GM12872 (cell line): ENCODE results near the gene KCNJ6.

Source experiments
- CTCF ChIP-seq: IDR thresholded peaks from 3 replicates; pipeline ENCODE4 v1.5.1; 2011; ENCODE audit warnings: low read depth, mild to moderate bottlenecking, low read length, moderate library complexity; ENCODE audit not compliant: insufficient read depth

The KCNJ6 gene

GRCh38 chr21:37700641-37701202 lies 215.5 kb downstream of the KCNJ6 start:
- TF ChIP-seq CTCF = peak; percentile 89

DNA sequence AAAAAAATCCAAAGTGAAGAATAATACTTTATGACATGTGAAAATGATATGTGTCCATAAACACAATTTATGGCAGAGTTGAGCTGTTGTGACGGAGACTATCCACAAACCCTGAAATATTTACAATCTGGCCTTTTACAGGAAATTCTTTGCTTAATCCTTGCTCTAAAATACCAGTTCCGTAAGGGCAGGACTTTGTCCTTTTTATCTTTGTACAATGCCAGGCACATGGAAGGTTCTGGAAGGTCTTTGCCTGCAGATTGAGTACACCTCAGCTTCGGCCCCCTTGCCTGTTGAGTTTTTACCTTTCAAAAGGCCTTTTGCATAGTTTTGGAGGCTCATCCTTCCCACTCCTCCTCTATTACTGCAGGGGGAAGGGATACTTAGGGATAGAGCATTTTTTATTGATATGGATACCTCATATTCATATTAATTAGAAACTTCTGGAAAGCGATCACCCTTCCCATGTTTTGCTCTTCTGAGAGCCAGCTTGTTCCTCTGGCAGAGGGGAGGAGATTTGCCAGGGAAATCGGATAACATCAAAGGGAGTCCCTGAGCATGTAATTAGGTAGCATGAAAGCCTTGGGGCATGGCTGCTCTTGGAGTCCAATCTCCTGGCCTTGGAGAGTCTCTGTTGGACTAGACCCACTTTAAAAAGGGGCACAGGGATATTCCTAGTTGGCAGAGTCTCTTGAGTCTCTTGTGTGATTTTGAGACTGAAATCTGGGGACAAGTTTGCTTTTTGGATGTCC lies 217.1 kb downstream of the KCNJ6 start:
- no peak for TF ChIP-seq CTCF

GRCh38 chr21:37696936-37697335 lies 219.3 kb downstream of the KCNJ6 start:
- no peak for TF ChIP-seq CTCF

DNA sequence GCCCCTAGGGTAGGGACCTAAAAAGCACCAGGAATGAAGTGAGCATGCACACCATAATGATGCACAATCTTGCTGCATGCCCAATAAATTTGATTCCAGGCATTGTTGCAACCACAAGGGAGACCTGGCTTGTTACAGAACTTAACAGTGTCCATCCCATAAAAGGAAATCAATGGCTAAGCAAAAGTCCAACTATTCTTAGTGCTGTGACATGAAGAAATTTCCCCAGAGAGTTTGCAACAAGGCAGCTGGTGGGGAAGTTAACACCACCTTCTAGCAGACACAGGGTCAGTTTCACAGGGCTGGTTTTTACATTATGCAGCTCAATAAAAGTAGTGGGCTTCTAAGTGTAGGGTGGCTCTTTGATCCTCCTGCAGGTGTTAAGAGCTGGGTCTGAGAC lies 221.1 kb downstream of the KCNJ6 start:
- no peak for TF ChIP-seq CTCF

- no peak for TF ChIP-seq CTCF
Observed at GRCh38 chr21:37688952-37689659, 227.2 kb downstream of the KCNJ6 start.

DNA sequence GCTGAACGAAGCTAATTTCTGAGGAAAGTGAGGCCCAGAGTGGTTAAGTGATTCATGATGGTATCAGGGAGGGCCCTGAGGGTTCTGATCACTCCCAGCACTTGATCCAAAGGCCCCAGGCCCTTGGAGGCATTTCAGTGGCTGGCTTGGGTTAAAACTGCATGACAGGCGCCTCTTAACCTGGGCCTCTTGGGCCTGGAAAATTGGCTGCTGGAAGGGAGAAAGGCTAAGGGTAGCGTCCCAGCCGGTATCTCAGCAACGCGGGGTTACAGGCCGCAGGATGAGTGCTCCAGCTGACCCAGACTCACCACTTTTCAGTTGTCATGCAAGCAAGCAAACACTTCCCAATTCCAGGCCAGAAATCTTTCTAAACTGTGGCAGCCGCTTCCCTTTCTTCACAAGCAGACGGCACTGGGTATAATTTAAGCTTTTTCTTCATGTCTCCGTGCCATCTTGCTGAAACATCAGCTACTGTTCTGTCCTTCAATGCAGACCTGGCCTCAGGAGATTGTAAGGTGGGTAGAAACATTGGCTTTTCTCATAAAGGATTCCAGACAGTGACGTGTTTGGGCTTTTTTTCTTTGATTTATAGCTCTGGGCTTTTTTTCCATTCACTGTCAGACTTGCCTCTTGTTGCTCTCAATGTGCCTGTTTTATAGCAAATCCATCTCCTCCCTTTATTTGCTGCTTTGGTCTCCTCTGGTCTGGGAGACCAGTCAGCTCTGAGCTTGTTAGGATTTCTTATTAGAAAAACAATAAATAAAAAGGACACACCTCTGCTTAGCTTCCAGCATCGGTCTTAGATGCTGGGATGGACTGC lies 229.1 kb downstream of the KCNJ6 start:
- no peak for TF ChIP-seq CTCF

DNA sequence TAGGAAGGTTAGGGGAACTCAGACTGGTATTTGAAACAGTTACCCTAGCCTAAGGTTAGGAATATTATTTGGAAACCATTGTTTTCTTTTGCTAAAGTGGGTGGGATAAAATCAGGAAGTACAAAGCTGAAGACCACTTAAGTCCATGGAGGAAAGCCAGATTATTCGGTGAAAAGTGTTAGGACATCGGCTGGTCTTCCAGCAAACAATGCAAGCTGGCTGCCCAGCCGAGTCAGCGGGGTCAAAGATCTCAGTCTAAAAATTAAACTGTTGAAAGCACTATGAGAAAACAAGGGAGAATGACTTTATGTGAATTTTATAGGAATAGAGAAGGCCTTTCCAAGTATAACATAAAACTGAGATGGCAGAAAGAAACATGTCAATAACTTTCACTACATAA lies 231.7 kb downstream of the KCNJ6 start:
- no peak for TF ChIP-seq CTCF
